ENCODE results near the gene SLC26A1. TPM values are rescaled to one million over a fixed set of nuclear protein-coding genes. Genes with fewer than 3 reads are reported as not detected.
"Not testable (repeated sequence)": the region's sequence is repeated elsewhere in the genome, so short reads cannot be mapped to it uniquely, and the experiment has no call there.

The SLC26A1 gene
- polyA plus RNA-seq, 5 donors: 3.5 to 9.1 (median 5.2) TPM

- no peak for DNase-seq
Observed at GRCh38 chr4:999882-1000425, 6.8 kb upstream of the SLC26A1 start.

- not testable (repeated sequence) for DNase-seq
Observed at GRCh38 chr4:999240-999863, 6.1 kb upstream of the SLC26A1 start.

- no peak for DNase-seq
Observed at GRCh38 chr4:998096-998691, 5.0 kb upstream of the SLC26A1 start.

- DNase-seq: no peak
Observed at GRCh38 chr4:997375-998071, 4.3 kb upstream of the SLC26A1 start.

GRCh38 chr4:996997-997374 lies 3.8 kb upstream of the SLC26A1 start:
- no peak for DNase-seq

GRCh38 chr4:996030-996996 lies 3.1 kb upstream of the SLC26A1 start:
- DNase-seq: no peak

GRCh38 chr4:995311-996026 lies 2.3 kb upstream of the SLC26A1 start:
- no peak for DNase-seq

- no peak for DNase-seq
Observed at GRCh38 chr4:992297-993110, 700 bp downstream of the SLC26A1 start.

GRCh38 chr4:991451-992296 lies 1.5 kb downstream of the SLC26A1 start:
- no peak for DNase-seq

- no peak for DNase-seq
Observed at GRCh38 chr4:990746-991367, 2.3 kb downstream of the SLC26A1 start.

- DNase-seq: no peak
Observed at GRCh38 chr4:989722-990471, 3.3 kb downstream of the SLC26A1 start.

GRCh38 chr4:988726-989721 lies 4.2 kb downstream of the SLC26A1 start:
- DNase-seq: no peak

- DNase-seq: no peak
Observed at GRCh38 chr4:987624-988513, 5.3 kb downstream of the SLC26A1 start.

- DNase-seq: peak; percentile 64 to 75
Observed at GRCh38 chr4:986879-987623, 6.2 kb downstream of the SLC26A1 start, which contains the start of gene IDUA. Gene IDUA, plus strand, starts transcription at chr4:987044. Its CDS starts 41 bp downstream, at chr4:987085.

- DNase-seq: no peak
Observed at GRCh38 chr4:986428-986878, 6.8 kb downstream of the SLC26A1 start.
